HepG2 (cell line): ENCODE measurements around the gene IDUA. TPM values are rescaled to one million over a fixed set of nuclear protein-coding genes. Genes with fewer than 3 reads are reported as not detected.

Source experiments
- HNRNPLL ChIP-seq: fragments of 200-400 bp; formaldehyde crosslinking; IDR thresholded peaks from 2 replicates; pipeline ENCODE4 v1.6.1; 2017; ENCODE audit warnings: mild to moderate bottlenecking, low read depth, low read length; ENCODE audit not compliant: poor library complexity, severe bottlenecking
- MLXIP ChIP-seq: sonication (generic); formaldehyde crosslinking; IDR thresholded peaks from 2 replicates; pipeline ENCODE4 v1.9.0; 2021; ENCODE audit warnings: missing genetic modification reagents, borderline replicate concordance
- NR2F6 ChIP-seq, 2 experiments: IDR thresholded peaks; 2 replicates each; pipeline ENCODE4 v1.6.1; 2016; ENCODE audit warnings: antibody characterized with exemption in 1 of 2, mild to moderate bottlenecking in 1 of 2
- RXRA ChIP-seq: sonication (generic); formaldehyde crosslinking; IDR thresholded peaks from 2 replicates; pipeline ENCODE4 v1.5.1; 2020; ENCODE audit warnings: missing genetic modification reagents
- SMAD3 ChIP-seq: sonication (generic); formaldehyde crosslinking; IDR thresholded peaks from 2 replicates; pipeline ENCODE4 v1.4.0; 2020; ENCODE audit warnings: missing genetic modification reagents
- TAF15 ChIP-seq: fragments of 200-400 bp; formaldehyde crosslinking; IDR thresholded peaks from one replicate; pipeline ENCODE4 v1.6.1; 2018; ENCODE audit warnings: mild to moderate bottlenecking, low read depth, low read length; ENCODE audit not compliant: poor library complexity, severe bottlenecking
- U2AF1 ChIP-seq: fragments of 200-400 bp; formaldehyde crosslinking; optimal IDR thresholded peaks from 2 replicates; pipeline ENCODE3; 2017; ENCODE audit warnings: mild to moderate bottlenecking, low read depth, low read length
- USF2 ChIP-seq, 2 experiments: sonication (generic) in 1 of 2; formaldehyde crosslinking in 1 of 2; IDR thresholded peaks; 2 replicates each; pipeline versions ENCODE4 v1.5.1 to v1.6.1; 2011 to 2020; ENCODE audit warnings: borderline replicate concordance in 1 of 2, low read depth in 1 of 2, low read length in 1 of 2, mild to moderate bottlenecking in 1 of 2, missing genetic modification reagents in 1 of 2, moderate library complexity in 1 of 2
- ZBTB2 ChIP-seq: sonication (generic); formaldehyde crosslinking; IDR thresholded peaks from 2 replicates; pipeline ENCODE4 v1.8.0; 2022; ENCODE audit warnings: low read depth, missing genetic modification reagents
- ZHX2 ChIP-seq, 2 experiments: sonication (generic) in 1 of 2; formaldehyde crosslinking in 1 of 2; IDR thresholded peaks; 2 replicates each; pipeline versions ENCODE4 v1.6.1 to v1.9.0; 2014 to 2022; ENCODE audit warnings: antibody characterized with exemption in 1 of 2, borderline replicate concordance in 1 of 2, inconsistent platforms in 1 of 2, low read depth in 1 of 2, missing genetic modification reagents in 1 of 2
- ZNF280B ChIP-seq: sonication (generic); formaldehyde crosslinking; IDR thresholded peaks from 2 replicates; pipeline ENCODE4 v1.5.0; 2020; ENCODE audit warnings: missing genetic modification reagents, mild to moderate bottlenecking, borderline replicate concordance
- ZNF30 ChIP-seq: sonication (generic); formaldehyde crosslinking; IDR thresholded peaks from 2 replicates; pipeline ENCODE4 v1.5.0; 2020; ENCODE audit warnings: mild to moderate bottlenecking, missing genetic modification reagents
- polyA plus RNA-seq, 8 experiments: library from polyadenylated mRNA; depleted of rRNA in 3 of 8; stranded (reverse) in 7 of 8; unstranded in 1 of 8; fragments of >200 nt; fragmentation: Illumina TruSeq in 4 of 8; extraction: Trizol in 4 of 8; gene quantifications; 2 replicates each; pipeline versions ENCODE4 v1.2.1 to v1.2.3, GENCODE V29; 2011 to 2016; ENCODE audit warnings: low read depth in 4 of 8, missing spikeins in 1 of 8, mixed read lengths in 1 of 8; ENCODE audit not compliant: insufficient read depth in 1 of 8
- total RNA-seq, 5 experiments: library from RNA; depleted of rRNA; stranded (reverse); fragments of >200 nt; fragmentation: Illumina TruSeq; extraction: Trizol; gene quantifications; 2 replicates each; pipeline ENCODE4 v1.2.3, GENCODE V29; 2016; ENCODE audit warnings: low read depth in 1 of 5

IDUA gene
- total and polyA plus RNA-seq, 2 of the 13 experiments (the other 11 are each of a cell fraction or from before 2014, with no cell fraction given), result 0.77 to 1.0 TPM

- TF ChIP-seq ZHX2 (IDR thresholded peaks at IDR 0.05; ENCODE audit: low read depth) (no peak), ZHX2 (CRISPR knock-in tag; IDR thresholded peaks at IDR 0.05; ENCODE audit: borderline replicate concordance) (no peak), SMAD3 (no peak), ZNF30 (no peak), RXRA (CRISPR knock-in tag) (no peak), MLXIP (no peak), U2AF1 (no peak), TAF15 (peak; percentile 30), HNRNPLL (peak; percentile 48), ZBTB2 (CRISPR knock-in tag) (no peak), USF2 (IDR thresholded peaks at IDR 0.05; ENCODE audit: low read depth, low read length) (no peak), USF2 (CRISPR knock-in tag; IDR thresholded peaks at IDR 0.05; ENCODE audit: borderline replicate concordance) (no peak), ZNF280B (CRISPR knock-in tag) (no peak), NR2F6 (IDR thresholded peaks at IDR 0.05) (peak; percentile 37; the same call in 1 of the 2 replicates), NR2F6 (CRISPR knock-in tag; IDR thresholded peaks at IDR 0.05) (no peak)
Observed at GRCh38 chr4:1027219-1027914, 40.5 kb downstream of the IDUA start (continued).
